Tongue (tissue), 2 donors: Measurements from ENCODE around the gene CTTNBP2NL. TPM values are rescaled to one million over a fixed set of nuclear protein-coding genes. Genes with fewer than 3 reads are reported as not detected.
"Not testable (repeated sequence)": the region's sequence is repeated elsewhere in the genome, so short reads cannot be mapped to it uniquely, and the experiment has no call there.

Experiments used
- DNase-seq: peaks from one replicate; pipeline ENCODE4 v3.0.0-alpha.2; 2015
- total RNA-seq: library from RNA; depleted of rRNA; stranded (reverse); fragments of >200 nt; gene quantifications from one replicate; pipeline ENCODE4 v1.2.3, GENCODE V29; 2014

Gene CTTNBP2NL
- total RNA-seq, 1 donor from 2014 or later: 12.6 TPM

- not testable (repeated sequence) for DNase-seq
Observed at GRCh38 chr1:112423666-112424065, 27.7 kb downstream of the CTTNBP2NL start.

- no peak for DNase-seq
Observed at GRCh38 chr1:112429749-112430148, 33.7 kb downstream of the CTTNBP2NL start.

DNA sequence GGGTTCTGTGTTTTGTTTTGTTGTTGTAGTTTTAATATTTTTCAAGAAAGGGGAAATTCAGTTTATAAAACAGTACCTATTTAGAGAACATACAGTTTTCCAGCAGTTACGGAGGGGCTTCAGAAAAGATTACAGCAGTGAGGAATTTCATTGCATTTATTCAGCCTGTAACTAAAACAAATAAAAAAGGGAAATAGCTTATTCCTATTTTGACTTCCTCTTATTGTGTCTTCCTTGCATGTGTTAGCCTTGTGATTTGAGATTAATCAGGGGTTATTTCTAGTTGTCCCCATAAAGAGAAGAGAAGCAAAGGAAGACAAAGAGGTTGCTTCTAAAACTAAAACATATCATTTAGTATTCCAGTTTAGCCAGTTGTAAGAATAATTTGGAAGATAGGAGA lies 35.0 kb downstream of the CTTNBP2NL start:
- DNase-seq: no peak

DNA sequence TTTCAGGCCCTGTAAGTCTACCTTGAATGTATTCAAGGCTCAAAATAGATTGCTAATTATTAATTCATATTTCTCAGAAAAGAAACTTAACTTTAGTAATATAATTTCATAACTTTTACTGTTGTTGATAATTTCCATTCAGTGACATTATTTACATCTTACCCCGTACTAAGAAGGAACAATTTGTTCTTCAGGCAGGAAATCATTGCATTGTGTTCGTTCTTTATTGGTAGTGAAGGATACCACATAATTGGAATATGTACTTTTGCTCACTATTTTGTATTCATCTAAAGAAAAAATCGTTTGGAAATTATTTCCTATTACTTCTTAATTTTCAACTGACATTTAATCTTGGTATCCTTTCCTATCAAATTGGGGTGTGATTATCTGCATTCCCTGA lies 39.4 kb downstream of the CTTNBP2NL start:
- no peak for DNase-seq

GRCh38 chr1:112436384-112437156 lies 40.6 kb downstream of the CTTNBP2NL start:
- DNase-seq: no peak

- DNase-seq: not testable (repeated sequence)
Observed at GRCh38 chr1:112438156-112438555, 42.1 kb downstream of the CTTNBP2NL start.

- no peak for DNase-seq
Observed at GRCh38 chr1:112439592-112439991, 43.6 kb downstream of the CTTNBP2NL start.

GRCh38 chr1:112440574-112440973 lies 44.6 kb downstream of the CTTNBP2NL start:
- no peak for DNase-seq

DNA sequence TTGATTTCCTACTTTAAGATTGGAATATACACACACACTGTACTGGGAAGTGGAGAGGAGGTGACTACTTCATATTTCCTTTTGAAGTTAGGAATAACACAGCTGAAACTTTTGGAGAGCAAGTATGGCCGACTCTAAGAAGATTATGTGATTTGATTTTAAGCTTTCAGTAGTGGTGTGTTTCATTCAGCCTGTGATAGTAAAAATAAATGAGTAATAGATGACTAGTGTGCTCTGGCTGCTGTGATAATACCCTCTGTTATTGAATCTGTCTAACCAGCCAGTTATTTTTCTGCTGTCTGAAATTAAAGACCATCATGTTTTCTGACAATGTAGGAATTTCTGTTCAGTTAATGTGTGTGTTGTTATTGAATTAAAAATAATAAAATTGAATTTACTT lies 48.3 kb downstream of the CTTNBP2NL start:
- DNase-seq: no peak

DNA sequence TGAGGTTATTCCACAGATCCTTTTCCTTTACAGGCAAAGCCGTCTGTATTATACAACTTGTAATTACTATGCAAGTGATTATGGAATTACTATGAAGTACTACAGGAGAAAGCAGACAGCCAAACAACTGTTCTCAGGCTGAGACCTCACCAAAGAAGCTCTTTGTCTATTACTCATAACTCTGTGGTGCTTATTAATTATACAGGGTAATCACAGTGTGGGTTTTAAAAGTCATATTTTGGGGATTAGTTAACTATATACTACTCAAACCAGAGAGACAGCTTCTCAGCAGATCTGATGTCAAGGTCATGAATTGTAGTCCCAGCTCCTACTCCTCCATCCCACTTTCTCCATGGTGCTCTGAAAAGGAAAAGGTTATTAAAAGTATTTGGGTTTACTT lies 49.6 kb downstream of the CTTNBP2NL start:
- no peak for DNase-seq

DNA sequence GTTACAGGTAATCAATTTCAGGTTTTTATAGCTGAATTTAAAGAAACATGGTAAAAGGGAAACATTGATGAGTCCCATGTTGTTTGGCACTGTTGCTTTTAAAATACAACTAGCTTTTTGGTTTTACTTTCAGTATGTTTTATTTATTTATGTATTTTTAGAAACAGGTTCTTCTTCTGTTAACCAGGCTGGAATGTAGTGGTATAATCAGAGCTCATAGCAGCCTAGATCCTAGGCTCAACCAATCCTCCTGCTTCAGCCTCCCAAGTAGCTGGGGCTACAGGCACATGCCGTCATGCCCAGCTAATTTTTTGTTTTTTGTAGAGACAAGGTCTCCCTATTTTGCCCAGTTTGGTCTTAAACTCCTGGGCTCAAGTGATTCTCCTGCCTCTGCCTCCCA lies 50.4 kb downstream of the CTTNBP2NL start:
- no peak for DNase-seq

- DNase-seq: no peak
Observed at GRCh38 chr1:112448904-112449629, 53.1 kb downstream of the CTTNBP2NL start.

- no peak for DNase-seq
Observed at GRCh38 chr1:112449630-112449983, 53.6 kb downstream of the CTTNBP2NL start.

DNA sequence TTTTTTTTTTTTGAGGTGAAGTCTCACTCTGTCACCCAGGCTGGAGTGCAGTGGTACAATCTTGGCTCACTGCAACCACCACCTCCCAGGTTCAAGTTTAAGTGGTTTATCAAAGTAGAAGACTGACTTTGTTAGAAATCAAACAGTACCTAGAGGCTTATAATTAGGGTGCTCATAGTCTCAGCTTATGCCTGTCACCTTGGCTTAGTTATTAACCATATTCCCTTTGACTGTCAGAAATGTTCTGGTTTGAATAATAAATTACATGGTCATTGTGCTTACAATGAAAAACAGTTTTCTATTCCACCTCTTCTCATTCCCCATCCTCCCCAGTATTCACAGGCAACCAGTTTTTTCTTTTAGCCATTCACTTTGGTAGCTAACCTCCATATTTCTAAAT lies 54.8 kb downstream of the CTTNBP2NL start:
- no peak for DNase-seq

GRCh38 chr1:112451301-112451700 lies 55.3 kb downstream of the CTTNBP2NL start:
- DNase-seq: not testable (repeated sequence)

GRCh38 chr1:112453876-112454275 lies 57.9 kb downstream of the CTTNBP2NL start:
- no peak for DNase-seq

DNA sequence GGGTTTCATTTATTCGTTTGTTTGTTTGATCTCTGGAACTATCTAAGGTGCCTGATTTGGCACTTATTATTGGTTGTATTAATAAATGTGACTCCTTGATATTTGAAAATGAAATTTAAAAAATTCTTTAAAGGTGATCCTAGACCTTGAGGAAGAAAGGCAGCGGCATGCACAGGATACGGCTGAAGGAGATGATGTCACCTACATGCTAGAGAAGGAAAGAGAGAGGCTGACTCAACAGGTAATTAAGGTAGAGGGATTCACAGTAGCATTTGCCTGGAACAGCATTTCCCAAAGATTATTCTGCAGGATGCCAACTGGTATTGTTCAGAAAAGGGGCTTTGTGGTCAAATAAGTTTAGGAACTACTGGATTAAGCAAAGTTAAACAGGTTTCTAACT lies 58.3 kb downstream of the CTTNBP2NL start:
- DNase-seq: no peak

DNA sequence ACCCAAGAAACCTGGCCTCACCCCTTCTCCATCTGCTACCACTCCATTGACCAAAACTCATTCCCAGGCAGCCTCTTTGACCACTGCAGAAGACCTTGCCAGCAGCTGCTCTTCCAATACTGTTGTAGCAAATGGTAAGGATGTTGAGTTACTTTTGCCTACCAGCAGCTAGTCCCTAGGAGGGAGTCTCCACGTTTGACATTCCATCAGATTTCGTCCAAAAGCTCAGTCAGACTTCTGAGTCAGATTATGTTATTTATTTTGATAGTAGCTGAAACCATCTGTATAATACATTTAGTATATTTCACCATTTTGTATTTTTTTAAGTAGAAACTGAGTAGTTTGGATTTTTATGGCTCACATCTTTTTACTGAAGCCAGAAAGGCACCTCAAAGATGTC lies 61.2 kb downstream of the CTTNBP2NL start:
- DNase-seq: no peak

- DNase-seq: no peak
Observed at GRCh38 chr1:112457955-112458354, 61.9 kb downstream of the CTTNBP2NL start.

GRCh38 chr1:112458756-112459155 lies 62.7 kb downstream of the CTTNBP2NL start:
- DNase-seq: no peak

DNA sequence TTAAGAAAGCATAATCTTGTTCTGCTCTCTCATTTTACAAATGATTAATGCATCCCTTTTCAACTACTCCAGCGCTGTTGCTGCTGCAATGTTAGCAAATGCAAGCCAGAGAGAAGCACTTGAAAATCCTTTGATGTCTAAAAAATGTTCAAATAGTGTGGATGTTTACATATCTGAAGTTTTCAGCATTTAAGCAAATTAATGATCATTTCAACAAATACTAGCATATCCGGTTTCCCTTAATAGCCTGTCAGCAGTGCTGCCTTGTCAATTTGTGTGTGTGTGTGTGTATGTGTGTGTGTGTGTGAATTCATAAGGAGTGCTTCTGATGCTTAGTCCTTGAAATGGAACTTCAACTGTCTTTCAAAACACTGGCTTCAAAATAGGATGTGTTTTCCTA lies 64.6 kb downstream of the CTTNBP2NL start:
- DNase-seq: no peak

GRCh38 chr1:112461200-112461871 lies 65.3 kb downstream of the CTTNBP2NL start:
- DNase-seq: peak; percentile 35

GRCh38 chr1:112462953-112463279 lies 66.9 kb downstream of the CTTNBP2NL start:
- no peak for DNase-seq
